ENCODE data around the gene FASN. TPM values are rescaled to one million over a fixed set of nuclear protein-coding genes. Genes with fewer than 3 reads are reported as not detected.
"Not testable (repeated sequence)": the region's sequence is repeated elsewhere in the genome, so short reads cannot be mapped to it uniquely, and the experiment has no call there.

FASN gene
- total RNA-seq, 2 donors from 2014 or later, result 16.3 to 388 TPM

- Histone ChIP-seq H3K4me1 (no peaks in the 10 kb centered on the region), H3K27me3 (no peaks in the 10 kb centered on the region), H3K9me3 (no peaks in the 10 kb centered on the region), H3K4me3 (no peak overlapping the region), H3K36me3 (replicated peaks in 1 of 2; ENCODE audit: insufficient read depth in 1 of 2, low read depth in 2 of 2) (no peaks in the 10 kb centered on the region), H3K27ac (no peak overlapping the region)
- TF ChIP-seq CTCF (IDR thresholded peaks at IDR 0.05) (no peak), POLR2A (IDR thresholded peaks at IDR 0.05) (no peak)
- ATAC-seq (no peak), DNase-seq (no peak)
- 91 to 92% methylated on average over 28 of the region's 28 CpGs for WGBS, 2 donors
- intact Hi-C loops (cut with DNase I), result no loop called here
Measured at GRCh38 chr17:82138511-82138992, 40.5 kb upstream of the FASN start.

GRCh38 chr17:82134101-82134500 is 36.1 kb upstream of the FASN start:
- peak in 2 of 4 donors; percentile 23 to 28 for DNase-seq
- H3K36me3 ChIP-seq (replicated peaks in 1 of 2; ENCODE audit: insufficient read depth in 1 of 2, low read depth in 2 of 2), result no peaks in the 10 kb centered on the region
- H3K27ac ChIP-seq, result no peak overlapping the region
- peak; percentile 21 for ATAC-seq
- intact Hi-C loops (cut with DNase I), result no loop called here
- TF ChIP-seq CTCF (IDR thresholded peaks at IDR 0.05), result no peak
- no peak overlapping the region for H3K4me3 ChIP-seq
- H3K27me3 ChIP-seq, result no peaks in the 10 kb centered on the region
- no peaks in the 10 kb centered on the region for H3K4me1 ChIP-seq
- WGBS, 2 donors, result 85 to 95% methylated on average over 11 of the region's 11 CpGs
- no peaks in the 10 kb centered on the region for H3K9me3 ChIP-seq

GRCh38 chr17:82133166-82133953 is 35.3 kb upstream of the FASN start:
- ATAC-seq; H3K9me3 ChIP-seq; H3K4me1 ChIP-seq; H3K27ac ChIP-seq; H3K27me3 ChIP-seq; intact Hi-C loops (cut with DNase I); H3K4me3 ChIP-seq; H3K36me3 ChIP-seq (replicated peaks in 1 of 2; ENCODE audit: insufficient read depth in 1 of 2, low read depth in 2 of 2): not testable (repeated sequence)
- 85 to 95% methylated on average over 8 of the region's 8 CpGs for WGBS, 2 donors
- DNase-seq, result peak in 1 of 4 donors; percentile 20

- H3K9me3 ChIP-seq, result no peaks in the 10 kb centered on the region
- H3K27ac ChIP-seq, result no peak overlapping the region
- H3K4me1 ChIP-seq, result no peaks in the 10 kb centered on the region
- DNase-seq, result no peak
- peaks cover 0 to 2% of the 10 kb centered on the region in 2 donors for H3K36me3 ChIP-seq (replicated peaks in 1 of 2; ENCODE audit: insufficient read depth in 1 of 2, low read depth in 2 of 2)
- intact Hi-C loops (cut with DNase I), result no loop called here
- TF ChIP-seq CTCF (IDR thresholded peaks at IDR 0.05) (no peak), POLR2A (IDR thresholded peaks at IDR 0.05) (no peak)
- H3K27me3 ChIP-seq, result no peaks in the 10 kb centered on the region
- ATAC-seq, result no peak
- H3K4me3 ChIP-seq, result no peak overlapping the region
- WGBS, 2 donors, result 96 to 98% methylated on average over 4 of the region's 4 CpGs
Measured at GRCh38 chr17:82129095-82129494, 31.1 kb upstream of the FASN start.

- DNase-seq (no peak), ATAC-seq (no peak)
- no peak overlapping the region for H3K4me3 ChIP-seq
- no peaks in the 10 kb centered on the region for H3K4me1 ChIP-seq
- no peaks in the 10 kb centered on the region for H3K9me3 ChIP-seq
- no peaks in the 10 kb centered on the region for H3K27me3 ChIP-seq
- peaks cover 0 to 2% of the 10 kb centered on the region in 2 donors for H3K36me3 ChIP-seq (replicated peaks in 1 of 2; ENCODE audit: insufficient read depth in 1 of 2, low read depth in 2 of 2)
- 80 to 84% methylated on average over 13 to 15 of the region's 15 CpGs for WGBS, 2 donors
- TF ChIP-seq CTCF (IDR thresholded peaks at IDR 0.05) (no peak), POLR2A (IDR thresholded peaks at IDR 0.05) (no peak)
- intact Hi-C loops (cut with DNase I), result no loop called here
- no peak overlapping the region for H3K27ac ChIP-seq
Measured at GRCh38 chr17:82128287-82128686, 30.3 kb upstream of the FASN start.

Measured in body of pancreas (tissue), 4 donors.